Loucy (cell line): ENCODE measurements around the gene TMEM178B.

ENCODE experiments used
- H2AFZ ChIP-seq: fragments of 200-600 bp; sonication (generic); 2 replicates; pipeline ENCODE4 v1.6.0; 2016; ENCODE audit warnings: antibody characterized with exemption, mild to moderate bottlenecking, low read length, moderate library complexity
- H3F3A ChIP-seq: fragments of 200-600 bp; 2 replicates; pipeline ENCODE4 v1.6.0; 2016; ENCODE audit warnings: antibody characterized with exemption, low read depth, mild to moderate bottlenecking
- H3K27me3 ChIP-seq: fragments of 200-600 bp; sonication (generic); 2 replicates; pipeline ENCODE4 v1.6.1; 2014; ENCODE audit warnings: low read length, mild to moderate bottlenecking; ENCODE audit not compliant: insufficient read depth, poor library complexity, severe bottlenecking
- H3K36me3 ChIP-seq: fragments of 200-600 bp; sonication (generic); 2 replicates; pipeline ENCODE4 v1.6.1; 2016; ENCODE audit warnings: low read length; ENCODE audit not compliant: insufficient read depth
- H3K4me1 ChIP-seq: fragments of 200-600 bp; sonication (generic); 2 replicates; pipeline ENCODE4 v1.5.1; 2014; ENCODE audit warnings: low read length, mild to moderate bottlenecking; ENCODE audit not compliant: insufficient read depth, poor library complexity, severe bottlenecking
- H3K4me2 ChIP-seq: fragments of 200-600 bp; sonication (generic); 2 replicates; pipeline ENCODE4 v1.6.0; 2014; ENCODE audit warnings: antibody characterized with exemption, low read length, low read depth, mild to moderate bottlenecking; ENCODE audit not compliant: poor library complexity, severe bottlenecking
- H3K4me3 ChIP-seq: fragments of 200-600 bp; sonication (generic); 2 replicates; pipeline ENCODE4 v1.5.1; 2014; ENCODE audit warnings: low read length, mild to moderate bottlenecking, mixed read lengths; ENCODE audit not compliant: poor library complexity, severe bottlenecking
- H3K79me2 ChIP-seq: fragments of 200-600 bp; sonication (generic); 2 replicates; pipeline ENCODE4 v1.6.1; 2014; ENCODE audit warnings: low read length; ENCODE audit not compliant: insufficient read depth
- H3K9ac ChIP-seq: fragments of 200-600 bp; sonication (generic); 2 replicates; pipeline ENCODE4 v1.6.0; 2014; ENCODE audit warnings: mild to moderate bottlenecking, low read depth, low read length, moderate library complexity; ENCODE audit not compliant: poor library complexity, severe bottlenecking
- H3K9me2 ChIP-seq: fragments of 200-600 bp; sonication (generic); replicated peaks from 2 replicates; pipeline ENCODE4 v1.6.1; 2016; ENCODE audit warnings: low read depth, low read length, mixed read lengths
- H3K9me3 ChIP-seq: fragments of 200-600 bp; sonication (generic); 2 replicates; pipeline ENCODE4 v1.6.1; 2014; ENCODE audit warnings: mild to moderate bottlenecking, antibody characterized with exemption, low read length, low read depth; ENCODE audit not compliant: insufficient read depth
- H4K20me1 ChIP-seq: fragments of 200-600 bp; sonication (generic); 2 replicates; pipeline ENCODE4 v1.6.0; 2014; ENCODE audit warnings: antibody characterized with exemption, low read length, mild to moderate bottlenecking; ENCODE audit not compliant: insufficient read depth, poor library complexity, severe bottlenecking
- CTCF ChIP-seq: fragments of 200-600 bp; sonication (generic); conservative IDR thresholded peaks from 2 replicates; pipeline ENCODE4 v1.5.1; 2014; ENCODE audit warnings: mild to moderate bottlenecking, antibody characterized with exemption, low read length
- EZH2phosphoT487 ChIP-seq: fragments of 200-600 bp; IDR thresholded peaks from 2 replicates; pipeline ENCODE4 v1.6.1; 2018; ENCODE audit warnings: antibody characterized with exemption, mild to moderate bottlenecking, moderate library complexity, borderline replicate concordance

TMEM178B gene

GRCh38 chr7:141161550-141162535 is 88.0 kb downstream of the TMEM178B start:
- Histone ChIP-seq H3K9ac (no peak overlapping the region), H3K9me3 (no peaks in the 10 kb centered on the region), H3K27me3 (no peaks in the 10 kb centered on the region), H3K9me2 (no peaks in the 10 kb centered on the region), H2AFZ (no peak overlapping the region), H3K79me2 (no peaks in the 10 kb centered on the region), H3K4me2 (no peak overlapping the region), H4K20me1 (no peaks in the 10 kb centered on the region), H3K4me3 (no peak overlapping the region), H3K36me3 (no peaks in the 10 kb centered on the region), H3F3A (no peaks in the 10 kb centered on the region), H3K4me1 (no peaks in the 10 kb centered on the region)
- TF ChIP-seq EZH2phosphoT487 (no peak), CTCF (no peak)

GRCh38 chr7:141165521-141165920 is 91.7 kb downstream of the TMEM178B start:
- Histone ChIP-seq H3K4me2 (no peak overlapping the region), H3K4me1 (no peaks in the 10 kb centered on the region), H3K36me3 (no peaks in the 10 kb centered on the region), H3K27me3 (no peaks in the 10 kb centered on the region), H3F3A (no peaks in the 10 kb centered on the region), H3K4me3 (no peak overlapping the region), H3K79me2 (no peaks in the 10 kb centered on the region), H3K9me3 (no peaks in the 10 kb centered on the region), H4K20me1 (no peaks in the 10 kb centered on the region), H3K9me2 (no peaks in the 10 kb centered on the region), H2AFZ (no peak overlapping the region), H3K9ac (no peak overlapping the region)
- TF ChIP-seq CTCF, result no peak
- no peak for TF ChIP-seq EZH2phosphoT487

GRCh38 chr7:141166926-141167325 is 93.1 kb downstream of the TMEM178B start:
- no peak overlapping the region for H3K4me3 ChIP-seq
- no peaks in the 10 kb centered on the region for H3K36me3 ChIP-seq
- no peaks in the 10 kb centered on the region for H3F3A ChIP-seq
- H4K20me1 ChIP-seq, result no peaks in the 10 kb centered on the region
- H3K4me2 ChIP-seq, result no peak overlapping the region
- no peak for TF ChIP-seq CTCF
- no peak for TF ChIP-seq EZH2phosphoT487
- H3K79me2 ChIP-seq, result no peaks in the 10 kb centered on the region
- H3K9me3 ChIP-seq, result no peaks in the 10 kb centered on the region
- no peaks in the 10 kb centered on the region for H3K9me2 ChIP-seq
- no peaks in the 10 kb centered on the region for H3K27me3 ChIP-seq
- no peak overlapping the region for H3K9ac ChIP-seq
- H3K4me1 ChIP-seq, result no peaks in the 10 kb centered on the region
- no peak overlapping the region for H2AFZ ChIP-seq
